H1 (cell line): ENCODE measurements around the gene EPHA7. TPM values are rescaled to one million over a fixed set of nuclear protein-coding genes. Genes with fewer than 3 reads are reported as not detected.

Source experiments
- CTCF ChIA-PET: fragments of 300-600 bp; sonication (Branson Sonifier 250); formaldehyde crosslinking; loops from one replicate; lab custom pipeline; 2021; ENCODE audit not compliant: partially characterized antibody; lab: Charles Lee
- POLR2A ChIA-PET: fragments of 300-600 bp; sonication (Branson Sonifier 250); formaldehyde crosslinking; loops from one replicate; lab custom pipeline; 2021; ENCODE audit warnings: inconsistent platforms; ENCODE audit not compliant: partially characterized antibody; lab: Charles Lee
- DNase-seq, 2 experiments: peaks; one replicate each; pipeline versions ENCODE4 v3.0.0 to v3.0.0-alpha.2; 2010 to 2022; ENCODE audit warnings: low spot score in 2 of 2, low read depth in 1 of 2, mixed read lengths in 1 of 2
- FAIRE-seq: peaks from 2 replicates; lab custom pipeline; 2011; peaks lifted over from hg19 to GRCh38; lab: Jason Lieb, UNC
- H2AFZ ChIP-seq: 2 replicates; pipeline ENCODE4 v1.8.1; 2012; ENCODE audit warnings: low read length, inconsistent platforms
- H2AK5ac ChIP-seq: 2 replicates; pipeline ENCODE4 v1.6.1; 2013; ENCODE audit warnings: low read depth, low read length
- H2BK120ac ChIP-seq: replicated peaks from 2 replicates; pipeline ENCODE3; 2013; ENCODE audit warnings: low read depth, low read length, inconsistent platforms
- H2BK12ac ChIP-seq: 2 replicates; pipeline ENCODE4 v1.6.1; 2013; ENCODE audit warnings: low read depth, low read length
- H2BK15ac ChIP-seq: 2 replicates; pipeline ENCODE4 v1.6.1; 2013; ENCODE audit warnings: low read length
- H2BK20ac ChIP-seq: 2 replicates; pipeline ENCODE4 v1.6.1; 2013; ENCODE audit warnings: low read length
- H2BK5ac ChIP-seq: 2 replicates; pipeline ENCODE4 v1.6.1; 2013; ENCODE audit warnings: low read depth, low read length
- H3K14ac ChIP-seq: 2 replicates; pipeline ENCODE4 v1.6.1; 2013; ENCODE audit warnings: inconsistent platforms; ENCODE audit not compliant: insufficient read length
- H3K18ac ChIP-seq: 2 replicates; pipeline ENCODE4 v1.6.1; 2013; ENCODE audit warnings: low read length; ENCODE audit errors: extremely low read depth
- H3K23ac ChIP-seq: 2 replicates; pipeline ENCODE4 v1.6.1; 2013; ENCODE audit warnings: inconsistent platforms; ENCODE audit not compliant: insufficient read length
- H3K23me2 ChIP-seq: 2 replicates; pipeline ENCODE4 v1.6.1; 2013; ENCODE audit warnings: low read depth, low read length
- H3K27ac ChIP-seq: 2 replicates; pipeline ENCODE4 v1.6.1; 2011; ENCODE audit warnings: low read depth, low read length, inconsistent platforms
- H3K27me3 ChIP-seq, 4 experiments: replicated peaks in 1 of 4; 1 replicate in 1 of 4; 2 replicates in 3 of 4; pipeline versions ENCODE4 v1.6.1 to v1.8.1; 2011 to 2013; ENCODE audit warnings: low read length in 3 of 4, mild to moderate bottlenecking in 3 of 4, inconsistent platforms in 2 of 4, mixed read lengths in 2 of 4, moderate library complexity in 1 of 4; ENCODE audit not compliant: control insufficient read depth in 3 of 4, insufficient read depth in 3 of 4; ENCODE audit errors: extremely low read depth in 1 of 4
- H3K36me3 ChIP-seq, 4 experiments: 2 replicates each; pipeline versions ENCODE4 v1.6.1 to v1.8.1; 2011 to 2013; ENCODE audit warnings: mild to moderate bottlenecking in 4 of 4, low read length in 3 of 4, moderate library complexity in 2 of 4, control low read depth in 1 of 4, inconsistent platforms in 1 of 4; ENCODE audit not compliant: insufficient read depth in 4 of 4, control insufficient read depth in 2 of 4
- H3K4ac ChIP-seq: replicated peaks from 2 replicates; pipeline ENCODE3; 2013; ENCODE audit warnings: low read length, low read depth, mixed read lengths, inconsistent platforms; ENCODE audit not compliant: insufficient read length
- H3K4me1 ChIP-seq, 4 experiments: replicated peaks in 1 of 4; 1 replicate in 1 of 4; 2 replicates in 3 of 4; pipeline versions ENCODE4 v1.6.1 to v1.8.1; 2011 to 2013; ENCODE audit warnings: low read length in 3 of 4, inconsistent platforms in 2 of 4, mixed read lengths in 1 of 4; ENCODE audit not compliant: insufficient read depth in 4 of 4, control insufficient read depth in 3 of 4
- H3K4me2 ChIP-seq, 2 experiments: 2 replicates each; pipeline versions ENCODE4 v1.6.1 to v1.8.1; 2011 to 2013; ENCODE audit warnings: low read depth in 2 of 2, low read length in 2 of 2, control low read depth in 1 of 2, inconsistent platforms in 1 of 2, mild to moderate bottlenecking in 1 of 2; ENCODE audit not compliant: insufficient read depth in 1 of 2
- H3K4me3 ChIP-seq, 4 experiments: fragments of 200-600, 300-600 bp in 1 of 4; sonication (generic), shearing (Covaris generic), sonication (Bioruptor Twin) in 1 of 4; 2 replicates each; pipeline versions ENCODE4 v1.5.1 to v1.8.1; 2011 to 2016; ENCODE audit warnings: low read length in 4 of 4, low read depth in 3 of 4, control low read depth in 2 of 4, inconsistent platforms in 2 of 4, mild to moderate bottlenecking in 2 of 4, mixed read lengths in 1 of 4, moderate library complexity in 1 of 4; ENCODE audit not compliant: insufficient read depth in 2 of 4; ENCODE audit errors: extremely low read depth in 1 of 4
- H3K56ac ChIP-seq: replicated peaks from 2 replicates; pipeline ENCODE3; 2013; ENCODE audit warnings: low read depth, mild to moderate bottlenecking, mixed read lengths, low read length, inconsistent platforms; ENCODE audit not compliant: insufficient read length
- H3K79me1 ChIP-seq: 2 replicates; pipeline ENCODE4 v1.6.1; 2013; ENCODE audit warnings: low read depth, low read length, control low read depth
- H3K79me2 ChIP-seq, 2 experiments: 2 replicates each; pipeline versions ENCODE4 v1.6.1 to v1.8.1; 2012 to 2013; ENCODE audit warnings: low read length in 2 of 2, mild to moderate bottlenecking in 2 of 2, inconsistent platforms in 1 of 2; ENCODE audit not compliant: insufficient read depth in 2 of 2, control insufficient read depth in 1 of 2
- H3K9ac ChIP-seq, 4 experiments: replicated peaks in 1 of 4; 1 replicate in 1 of 4; 2 replicates in 3 of 4; pipeline versions ENCODE4 v1.6.1 to v1.8.1; 2011 to 2013; ENCODE audit warnings: low read depth in 3 of 4, low read length in 3 of 4, control low read depth in 2 of 4, mild to moderate bottlenecking in 2 of 4, moderate library complexity in 2 of 4, inconsistent platforms in 1 of 4; ENCODE audit errors: extremely low read depth in 1 of 4
- H3K9me3 ChIP-seq, 2 experiments: 2 replicates each; pipeline versions ENCODE4 v1.6.1 to v1.8.1; 2012 to 2013; ENCODE audit warnings: mild to moderate bottlenecking in 2 of 2, moderate library complexity in 2 of 2, control low read depth in 1 of 2, inconsistent platforms in 1 of 2, low read depth in 1 of 2, low read length in 1 of 2, mixed read lengths in 1 of 2; ENCODE audit not compliant: insufficient read depth in 2 of 2
- H4K20me1 ChIP-seq, 2 experiments: replicated peaks in 1 of 2; 2 replicates each; pipeline versions ENCODE3 to v1.8.1; 2011 to 2013; ENCODE audit warnings: inconsistent platforms in 2 of 2, low read length in 2 of 2, mild to moderate bottlenecking in 1 of 2; ENCODE audit not compliant: insufficient read depth in 2 of 2, control insufficient read depth in 1 of 2
- H4K5ac ChIP-seq: 2 replicates; pipeline ENCODE4 v1.6.1; 2013; ENCODE audit warnings: low read length, low read depth, mixed read lengths, inconsistent platforms; ENCODE audit not compliant: insufficient read length
- H4K8ac ChIP-seq: 2 replicates; pipeline ENCODE4 v1.8.0; 2013; ENCODE audit warnings: mild to moderate bottlenecking, moderate library complexity, low read length, inconsistent platforms; ENCODE audit not compliant: insufficient read depth; ENCODE audit errors: extremely low read depth
- H4K91ac ChIP-seq: replicated peaks from 2 replicates; pipeline ENCODE3; 2013; ENCODE audit warnings: low read length, mixed read lengths, inconsistent platforms; ENCODE audit not compliant: insufficient read length
- ATF2 ChIP-seq: IDR thresholded peaks from 2 replicates; pipeline ENCODE4 v1.6.1; 2012; ENCODE audit warnings: low read length, inconsistent platforms
- ATF3 ChIP-seq: IDR thresholded peaks from 2 replicates; pipeline ENCODE4 v1.6.1; 2011; ENCODE audit warnings: low read depth, mild to moderate bottlenecking, low read length; ENCODE audit not compliant: insufficient read depth
- CREB1 ChIP-seq: IDR thresholded peaks from 2 replicates; pipeline ENCODE4 v1.6.1; 2012; ENCODE audit warnings: inconsistent platforms
- CTCF ChIP-seq, 3 experiments: IDR thresholded peaks; 1 replicate in 2 of 3; 2 replicates in 1 of 3; pipeline versions ENCODE4 v1.5.1 to v1.6.1; 2011; ENCODE audit warnings: low read length in 3 of 3, mild to moderate bottlenecking in 3 of 3, inconsistent platforms in 2 of 3, low read depth in 1 of 3, moderate library complexity in 1 of 3; ENCODE audit not compliant: insufficient read depth in 1 of 3; ENCODE audit errors: control extremely low read depth in 1 of 3
- FOSL1 ChIP-seq: IDR thresholded peaks from 2 replicates; pipeline ENCODE4 v1.6.1; 2011; ENCODE audit warnings: mild to moderate bottlenecking, low read depth, low read length, moderate library complexity; ENCODE audit not compliant: insufficient read depth
- POLR2AphosphoS5 ChIP-seq: IDR thresholded peaks from 2 replicates; pipeline ENCODE4 v1.6.1; 2011; ENCODE audit warnings: low read depth, low read length
- SIX5 ChIP-seq: IDR thresholded peaks from 2 replicates; pipeline ENCODE4 v1.6.1; 2011; ENCODE audit warnings: mild to moderate bottlenecking, low read depth, low read length
- SRF ChIP-seq: IDR thresholded peaks from 2 replicates; pipeline ENCODE4 v1.6.1; 2011; ENCODE audit warnings: mild to moderate bottlenecking, low read depth, low read length, moderate library complexity
- TEAD4 ChIP-seq: IDR thresholded peaks from 2 replicates; pipeline ENCODE4 v1.6.1; 2012; ENCODE audit warnings: low read depth, low read length, inconsistent platforms, mixed read lengths
- WGBS, 2 experiments: shearing (Covaris generic) in 1 of 2; methylation state at CpG; one replicate each; pipeline versions ENCODE4 v1.1.6 to v1.1.7; 2013 to 2015; ENCODE audit warnings: low lambda C conversion rate in 2 of 2, mixed read lengths in 2 of 2, inconsistent platforms in 1 of 2, low coverage in 1 of 2, missing lambda C conversion rate in 1 of 2; ENCODE audit not compliant: insufficient replicate concordance in 2 of 2, insufficient coverage in 1 of 2, insufficient read length in 1 of 2; ENCODE audit errors: extremely low coverage in 1 of 2, missing lambda C conversion rate in 1 of 2; 5-methylcytosine and 5-hydroxymethylcytosine counted together
- polyA plus RNA-seq, 7 experiments: library from polyadenylated mRNA; depleted of rRNA in 3 of 7; stranded (reverse) in 5 of 7; unstranded in 2 of 7; fragments of >200 nt in 5 of 7; fragments of 200-250 nt in 2 of 7; gene quantifications; 1 replicate in 5 of 7; 2 replicates in 1 of 7; 4 replicates in 1 of 7; pipeline versions ENCODE4 v1.2.1 to v1.2.3, GENCODE V29; 2011 to 2013; ENCODE audit warnings: missing spikeins in 2 of 7, mixed read lengths in 2 of 7
- total RNA-seq: library from RNA; stranded (reverse); fragmentation: NEBNext Ultra II Directional; extraction: Animal tissue kit (Norgen Biotek cat#: 25700); gene quantifications from 2 replicates; pipeline ENCODE4 v1.2.1, GENCODE V29; 2021

The EPHA7 gene
- total and polyA plus RNA-seq, 2 of the 8 experiments (the other 6 are each of a cell fraction or from before 2014, with no cell fraction given), result 1.3 to 6.8 TPM

GRCh38 chr6:93403390-93403789 is 16.0 kb downstream of the EPHA7 start:
- H3K56ac ChIP-seq, result no peak overlapping the region
- H4K91ac ChIP-seq, result no peak overlapping the region
- POLR2A ChIA-PET, result interaction anchor here (0.5 to 1.5 kb wide), 3 partner anchors 15 to 689 kb away, joined by 3 to 5 read pairs (median 3); partner anchors contain the start of gene EPHA7
- no peaks in the 10 kb centered on the region for H3K36me3 ChIP-seq
- H3K14ac ChIP-seq, result no peak overlapping the region
- no peak overlapping the region for H3K4me3 ChIP-seq
- FAIRE-seq, result no peak
- no peak overlapping the region for H2BK12ac ChIP-seq
- no peak overlapping the region for H3K27ac ChIP-seq
- no peaks in the 10 kb centered on the region for H3K79me2 ChIP-seq
- no peak overlapping the region for H2BK120ac ChIP-seq
- no peak overlapping the region for H2AFZ ChIP-seq
- CTCF ChIA-PET, result interaction anchor here (0.6 to 2.5 kb wide), 2 partner anchors 21 to 928 kb away, joined by 3 to 8 read pairs; no protein-coding TSS in a partner anchor
- H2BK15ac ChIP-seq, result no peak overlapping the region
- H4K8ac ChIP-seq, result no peak overlapping the region
- 72% methylated on average over 3 of the region's 3 CpGs; no CpG with 5 or more reads in 1 of the 2 experiments for WGBS, 2 experiments
- no peaks in the 10 kb centered on the region for H3K27me3 ChIP-seq
- no peak overlapping the region for H3K4me2 ChIP-seq
- no peak overlapping the region for H2AK5ac ChIP-seq
- no peaks in the 10 kb centered on the region for H3K79me1 ChIP-seq
- no peak overlapping the region for H4K5ac ChIP-seq
- no peaks in the 10 kb centered on the region for H3K4me1 ChIP-seq
- no peak overlapping the region for H3K23ac ChIP-seq
- TF ChIP-seq ATF2 (no peak), SRF (no peak), POLR2AphosphoS5 (no peak), ATF3 (no peak), TEAD4 (no peak), SIX5 (no peak), FOSL1 (no peak), CTCF (IDR thresholded peaks at IDR 0.05; ENCODE audit: control extremely low read depth in 1 of 3, insufficient read depth in 1 of 3, low read depth in 1 of 3, low read length in 3 of 3) (no peak), CREB1 (no peak)
- no peak overlapping the region for H3K4ac ChIP-seq
- H3K18ac ChIP-seq, result no peak overlapping the region
- H3K9ac ChIP-seq, result no peak overlapping the region
- H3K9me3 ChIP-seq, result no peaks in the 10 kb centered on the region
- no peak for DNase-seq
- H3K23me2 ChIP-seq, result no peaks in the 10 kb centered on the region
- no peaks in the 10 kb centered on the region for H4K20me1 ChIP-seq
- H2BK5ac ChIP-seq, result no peak overlapping the region
- no peak overlapping the region for H2BK20ac ChIP-seq
